ENCODE data around the gene GOLGA6L2.

GRCh38 chr15:23482764-23483489, 35.9 kb upstream of the GOLGA6L2 start:
- TF ChIP-seq CTCF (IDR thresholded peaks at IDR 0.05; ENCODE audit: insufficient read depth, low read length, poor library complexity, severe bottlenecking), result no peak
- TF ChIP-seq EZH2phosphoT487 (conservative IDR thresholded peaks at IDR 0.05; ENCODE audit: low read length), result no peak

Measured in SU-DHL-6 (cell line).